Subcutaneous abdominal adipose tissue (tissue), 5 donors: ENCODE results near the gene CX3CR1.
"Not testable (repeated sequence)": the region's sequence is repeated elsewhere in the genome, so short reads cannot be mapped to it uniquely, and the experiment has no call there.

Experiments used
- H3K27ac ChIP-seq: one replicate; pipeline ENCODE4 v1.7.0; 2013; ENCODE audit warnings: low read depth, mild to moderate bottlenecking, inconsistent platforms, low read length, moderate library complexity
- H3K27me3 ChIP-seq, 5 donors: one replicate each; pipeline ENCODE4 v1.7.0; 2013; ENCODE audit warnings: low read length in 5 of 5, inconsistent platforms in 1 of 5; ENCODE audit not compliant: control insufficient read depth in 5 of 5, insufficient read depth in 4 of 5
- H3K36me3 ChIP-seq, 5 donors: one replicate each; pipeline ENCODE4 v1.7.0; 2013; ENCODE audit warnings: low read length in 5 of 5; ENCODE audit not compliant: control insufficient read depth in 5 of 5, insufficient read depth in 5 of 5
- H3K4me1 ChIP-seq, 5 donors: one replicate each; pipeline ENCODE4 v1.7.0; 2013; ENCODE audit warnings: low read length in 5 of 5, mild to moderate bottlenecking in 3 of 5, moderate library complexity in 1 of 5; ENCODE audit not compliant: control insufficient read depth in 5 of 5, insufficient read depth in 5 of 5
- H3K4me3 ChIP-seq, 5 donors: one replicate each; pipeline ENCODE4 v1.7.0; 2013; ENCODE audit warnings: low read length in 5 of 5, low read depth in 1 of 5
- H3K9ac ChIP-seq, 5 donors: one replicate each; pipeline ENCODE4 v1.7.0; 2013; ENCODE audit warnings: low read length in 5 of 5, mild to moderate bottlenecking in 4 of 5, moderate library complexity in 3 of 5
- H3K9me3 ChIP-seq, 5 donors: one replicate each; pipeline ENCODE4 v1.7.0; 2013; ENCODE audit warnings: low read length in 5 of 5; ENCODE audit not compliant: control insufficient read depth in 5 of 5
- donor health status: healthy.
- donor health status: healthy.
- donor health status: healthy.
- donor health status: healthy.
- donor health status: healthy.

The CX3CR1 gene, protein sequence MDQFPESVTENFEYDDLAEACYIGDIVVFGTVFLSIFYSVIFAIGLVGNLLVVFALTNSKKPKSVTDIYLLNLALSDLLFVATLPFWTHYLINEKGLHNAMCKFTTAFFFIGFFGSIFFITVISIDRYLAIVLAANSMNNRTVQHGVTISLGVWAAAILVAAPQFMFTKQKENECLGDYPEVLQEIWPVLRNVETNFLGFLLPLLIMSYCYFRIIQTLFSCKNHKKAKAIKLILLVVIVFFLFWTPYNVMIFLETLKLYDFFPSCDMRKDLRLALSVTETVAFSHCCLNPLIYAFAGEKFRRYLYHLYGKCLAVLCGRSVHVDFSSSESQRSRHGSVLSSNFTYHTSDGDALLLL

DNA sequence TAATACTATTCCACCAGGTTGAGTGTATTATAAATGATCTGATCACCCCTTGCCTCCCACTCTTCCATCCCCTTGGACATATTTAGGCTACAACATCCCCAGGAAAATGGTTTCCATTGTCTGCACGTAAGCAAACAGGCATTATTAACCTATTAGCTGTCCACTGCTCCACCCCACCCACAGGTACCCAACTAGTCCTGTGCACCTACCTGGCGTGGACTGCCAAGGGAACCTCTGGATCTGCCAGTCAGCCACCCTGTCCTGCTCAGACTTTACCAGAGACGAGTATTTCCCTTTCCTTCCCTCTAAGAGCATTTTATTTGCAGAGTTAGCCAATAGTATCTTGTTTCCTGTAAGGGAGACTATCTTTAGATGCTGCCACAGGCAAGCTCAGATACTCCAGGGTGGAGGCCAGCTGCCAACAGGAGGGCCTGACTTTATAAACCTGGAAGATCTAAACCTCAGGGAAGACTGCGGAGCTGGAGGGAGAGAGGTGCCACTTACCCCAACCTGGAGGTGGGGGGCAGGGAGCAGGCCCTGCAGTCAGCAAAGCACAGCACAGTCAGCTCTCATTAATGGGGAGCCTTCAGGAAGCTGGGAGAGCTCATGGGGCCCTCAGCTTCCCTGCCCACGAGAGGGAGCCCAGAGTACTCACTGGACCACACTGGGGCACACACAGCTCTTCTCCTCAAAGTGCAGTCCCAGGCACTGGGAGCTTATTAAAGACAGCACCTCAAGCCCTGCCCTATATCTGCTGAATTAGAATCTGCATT, at the start of gene CX3CR1:
Gene CX3CR1 (minus strand): TSS at position 292 of the 773 bp plus-strand sequence. CDS start 13,527 bp downstream, outside the sequence.
- Histone ChIP-seq H3K36me3 (no peaks in the 10 kb centered on the region), H3K4me1 (peaks cover 0 to 27% (median 5%) of the 10 kb centered on the region in 5 donors), H3K9me3 (no peaks in the 10 kb centered on the region), H3K9ac (no peak within 1 kb of the TSS), H3K27ac (no peak within 1 kb of the TSS), H3K4me3 (no peak within 1 kb of the TSS), H3K27me3 (peaks cover 0 to 3% (median 0%) of the 10 kb centered on the region in 5 donors)

DNA sequence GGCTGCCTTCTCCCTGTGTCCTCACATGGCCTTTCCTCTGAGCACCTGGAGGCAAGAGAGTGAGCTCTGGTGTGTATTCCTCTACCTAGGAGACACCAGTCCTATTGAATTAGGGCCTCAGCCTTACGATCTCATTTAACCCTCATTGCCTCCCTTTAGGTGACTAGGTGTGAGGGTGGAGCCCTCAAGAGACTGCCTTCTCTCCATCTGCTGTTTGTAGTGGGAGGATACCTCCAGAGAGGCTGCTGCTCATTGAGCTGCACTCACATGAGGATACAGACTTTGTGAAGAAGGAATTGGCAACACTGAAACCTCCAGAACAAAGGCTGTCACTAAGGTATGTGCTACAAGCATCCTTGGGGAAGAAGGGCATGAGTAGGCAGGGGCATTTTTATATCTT, 49.7 kb upstream of the CX3CR1 start, which contains the start of gene CCR8:
Gene CCR8 (plus strand): TSS at position 217 of the 400 bp plus-strand sequence. CDS start 2,623 bp downstream, outside the sequence.
- no peaks in the 10 kb centered on the region for H3K27me3 ChIP-seq
- H3K4me3 ChIP-seq, result no peak within 1 kb of the TSS
- no peaks in the 10 kb centered on the region for H3K9me3 ChIP-seq
- no peaks in the 10 kb centered on the region for H3K4me1 ChIP-seq
- H3K36me3 ChIP-seq, result no peaks in the 10 kb centered on the region
- no peak within 1 kb of the TSS for H3K9ac ChIP-seq
- H3K27ac ChIP-seq, result no peak within 1 kb of the TSS

DNA sequence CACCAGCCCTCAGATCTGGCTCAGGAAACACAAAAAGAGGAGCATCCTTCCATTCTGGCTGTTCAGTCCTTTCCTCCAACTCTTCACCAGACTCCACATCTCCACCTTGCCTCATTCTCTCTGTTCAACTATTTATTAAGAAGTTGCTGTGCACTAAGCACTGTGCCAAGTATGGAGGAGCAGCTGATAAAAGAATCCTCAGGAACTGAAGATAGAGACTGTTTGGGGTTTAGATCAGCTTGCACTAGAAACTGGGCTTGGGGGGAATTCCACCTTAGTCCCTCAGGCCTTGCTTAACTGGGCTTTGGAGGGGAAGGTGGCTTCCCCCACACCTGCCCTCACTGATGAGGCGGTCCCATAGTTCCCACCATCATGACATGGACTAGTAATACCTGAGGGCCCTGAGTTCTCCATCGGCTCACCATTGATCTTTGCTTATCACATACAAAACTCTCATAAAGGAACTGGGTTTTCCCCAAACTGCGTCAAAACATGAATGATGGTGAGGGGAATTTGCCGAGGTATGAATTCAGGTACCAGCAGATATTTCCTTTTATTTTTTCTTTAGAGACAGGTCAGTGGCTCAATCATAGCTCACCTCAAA, 48.0 kb upstream of the CX3CR1 start:
- Histone ChIP-seq H3K4me1 (no peaks in the 10 kb centered on the region), H3K27me3 (no peaks in the 10 kb centered on the region)

DNA sequence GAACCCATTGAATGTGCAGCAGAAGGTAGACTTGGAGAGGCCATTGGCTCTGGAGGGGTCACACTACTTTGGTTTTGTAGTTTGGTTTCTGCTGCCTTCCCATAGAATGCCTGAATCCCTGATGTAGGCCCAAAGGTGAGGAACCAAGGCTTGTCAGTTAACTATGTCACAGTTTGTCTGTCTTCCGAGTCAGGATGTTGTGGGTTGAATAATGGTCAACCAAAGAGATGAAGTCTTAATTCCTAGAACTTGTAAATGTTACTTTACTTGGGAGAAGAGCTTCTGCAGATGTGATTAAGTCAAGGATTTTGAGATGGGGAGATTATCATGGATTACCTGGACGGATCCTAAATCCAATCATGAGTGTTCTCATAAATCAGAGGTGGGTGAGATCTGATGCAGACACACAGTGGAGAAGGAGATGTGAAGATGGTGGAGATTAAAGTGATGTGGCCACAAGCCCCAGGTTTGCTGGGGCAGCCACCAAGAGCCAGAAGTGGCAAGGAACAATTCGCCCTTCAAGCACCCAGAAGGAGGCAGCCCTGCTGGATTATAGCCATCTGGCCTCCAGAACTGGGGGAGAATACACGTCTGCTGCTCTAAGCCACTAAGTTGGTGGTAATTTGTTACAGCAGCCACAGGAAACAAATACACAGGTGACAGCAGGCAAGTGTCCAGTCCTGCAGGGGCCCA, 47.4 kb upstream of the CX3CR1 start:
- no peaks in the 10 kb centered on the region for H3K9me3 ChIP-seq
- H3K36me3 ChIP-seq, result no peaks in the 10 kb centered on the region
- no peaks in the 10 kb centered on the region for H3K27me3 ChIP-seq
- H3K4me3 ChIP-seq, result no peak overlapping the region
- H3K4me1 ChIP-seq, result no peaks in the 10 kb centered on the region
- H3K27ac ChIP-seq, result no peak overlapping the region
- H3K9ac ChIP-seq, result no peak overlapping the region

More for the DNA sequence above, 48.0 kb upstream of the CX3CR1 start:
- H3K4me3 ChIP-seq, result no peak overlapping the region
- H3K27ac ChIP-seq, result no peak overlapping the region
- no peaks in the 10 kb centered on the region for H3K36me3 ChIP-seq
- no peak overlapping the region for H3K9ac ChIP-seq
- H3K9me3 ChIP-seq, result no peaks in the 10 kb centered on the region

DNA sequence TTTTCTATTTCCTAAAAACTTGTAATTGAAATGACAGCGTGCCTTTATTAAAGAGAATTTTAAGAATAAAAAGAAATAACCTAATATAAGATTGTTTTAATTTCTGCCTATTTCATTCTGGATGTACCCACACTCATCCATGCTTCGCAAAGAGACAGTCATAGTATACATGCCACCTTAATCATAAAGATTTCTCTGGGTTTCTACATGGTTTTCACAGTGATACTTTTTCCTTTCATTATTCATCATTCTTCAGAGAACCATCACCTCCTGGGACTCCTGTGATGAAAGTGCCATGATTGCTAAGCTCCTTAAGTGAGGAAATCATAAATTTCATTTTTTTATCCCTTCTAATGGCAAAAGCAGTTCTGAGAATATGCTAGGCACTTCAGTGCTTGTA, 45.4 kb upstream of the CX3CR1 start:
- Histone ChIP-seq H3K27me3 (no peaks in the 10 kb centered on the region), H3K4me1 (no peaks in the 10 kb centered on the region), H3K9me3 (peaks cover 0 to 1% (median 0%) of the 10 kb centered on the region in 5 donors), H3K4me3 (no peak overlapping the region), H3K9ac (no peak overlapping the region), H3K36me3 (no peaks in the 10 kb centered on the region), H3K27ac (no peak overlapping the region)

DNA sequence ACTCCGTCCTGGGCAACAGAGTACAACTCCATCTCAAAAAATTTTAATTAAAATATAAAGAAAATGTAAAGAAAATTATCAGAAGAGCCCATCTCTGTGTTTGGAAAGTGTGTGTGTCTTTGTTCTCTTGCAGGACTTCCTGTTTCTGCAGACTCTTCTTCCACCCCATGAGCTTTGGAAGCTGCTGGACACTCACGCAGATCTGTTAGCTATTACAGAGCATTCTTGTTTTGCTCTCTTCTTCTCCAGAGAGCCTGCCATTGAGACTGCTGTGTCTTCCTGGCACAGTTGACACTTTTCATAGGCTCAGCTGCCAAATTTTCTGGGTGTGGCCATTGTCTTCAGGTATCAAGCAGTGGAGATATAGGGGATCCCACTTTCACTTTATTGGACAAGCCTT, 43.7 kb upstream of the CX3CR1 start:
- H3K4me3 ChIP-seq, result no peak overlapping the region
- no peaks in the 10 kb centered on the region for H3K36me3 ChIP-seq
- H3K27ac ChIP-seq, result no peak overlapping the region

DNA sequence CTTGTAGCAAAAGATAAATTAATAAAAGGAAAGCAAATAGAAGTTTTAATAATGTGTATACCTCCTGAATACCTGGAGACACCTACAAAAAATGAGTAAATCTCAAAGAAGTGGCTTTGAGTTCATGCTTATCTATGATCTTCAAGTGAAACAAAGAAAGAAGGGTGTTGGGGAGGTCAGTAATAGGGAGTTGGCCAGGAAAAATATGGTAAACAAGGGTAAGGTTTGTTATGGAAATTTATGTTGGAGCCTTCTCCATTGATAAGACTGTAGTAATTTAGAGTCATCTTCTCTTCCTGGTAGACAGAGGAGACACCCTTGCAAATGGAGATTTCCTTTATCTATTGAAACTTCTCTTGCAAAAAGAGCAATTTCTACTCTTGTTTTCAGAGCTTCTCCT, 43.1 kb upstream of the CX3CR1 start:
- Histone ChIP-seq H3K27ac (no peak overlapping the region), H3K9me3 (peaks cover 0 to 8% (median 0%) of the 10 kb centered on the region in 5 donors), H3K9ac (no peak overlapping the region), H3K4me3 (no peak overlapping the region), H3K4me1 (no peaks in the 10 kb centered on the region), H3K27me3 (no peaks in the 10 kb centered on the region), H3K36me3 (no peaks in the 10 kb centered on the region)

More for the DNA sequence above, 43.7 kb upstream of the CX3CR1 start:
- H3K9ac ChIP-seq, result no peak overlapping the region
- no peaks in the 10 kb centered on the region for H3K27me3 ChIP-seq
- peaks cover 0 to 8% (median 0%) of the 10 kb centered on the region in 5 donors for H3K9me3 ChIP-seq
- H3K4me1 ChIP-seq, result no peaks in the 10 kb centered on the region

DNA sequence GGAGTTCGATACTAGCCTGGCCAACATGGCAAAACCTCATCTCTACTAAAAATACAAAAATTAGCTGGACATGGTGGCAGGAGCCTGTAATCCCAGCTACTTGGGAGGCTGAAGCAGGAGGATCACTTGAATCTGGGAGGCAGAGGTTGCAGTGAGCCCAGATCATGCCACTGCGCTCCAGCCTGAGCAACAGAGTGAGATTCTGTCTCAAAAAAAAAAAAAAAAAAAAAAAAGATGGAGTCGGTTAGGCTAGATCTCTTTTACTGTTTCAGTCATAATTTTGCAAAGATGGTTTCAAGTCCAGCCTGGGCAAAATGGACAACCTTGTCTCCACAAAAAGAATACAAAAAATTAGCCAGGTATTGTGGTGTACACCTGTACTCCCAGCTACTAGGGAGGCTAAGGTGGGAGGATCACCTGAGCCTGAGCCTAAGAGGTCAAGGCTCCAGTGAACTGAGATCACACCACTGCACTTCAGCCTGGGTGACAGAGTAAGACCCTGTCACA, 42.4 kb upstream of the CX3CR1 start:
- not testable (repeated sequence) for H3K27ac ChIP-seq, H3K9ac ChIP-seq, H3K36me3 ChIP-seq, H3K4me1 ChIP-seq, H3K27me3 ChIP-seq, H3K9me3 ChIP-seq, H3K4me3 ChIP-seq

DNA sequence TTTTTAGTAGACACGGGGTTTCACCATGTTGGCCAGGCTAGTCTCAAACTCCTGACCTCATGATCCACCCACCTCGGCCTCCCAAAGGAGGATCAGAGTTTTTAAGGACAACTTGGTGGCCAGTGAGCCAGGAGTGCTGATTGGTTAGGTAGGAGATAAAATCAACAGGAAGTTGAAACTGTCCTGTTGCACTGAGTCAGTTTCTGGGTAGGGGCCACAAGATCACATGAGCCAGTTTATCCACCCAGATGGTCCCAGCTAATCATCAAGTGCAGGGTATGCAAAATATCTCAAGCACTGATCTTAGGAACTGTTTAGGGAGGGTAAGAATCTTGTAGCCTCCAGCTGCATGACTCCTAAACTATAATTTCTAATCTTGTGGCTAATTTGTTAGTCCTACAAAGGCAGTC, 41.7 kb upstream of the CX3CR1 start:
- not testable (repeated sequence) for H3K9me3 ChIP-seq, H3K4me1 ChIP-seq, H3K27ac ChIP-seq, H3K27me3 ChIP-seq, H3K36me3 ChIP-seq, H3K4me3 ChIP-seq, H3K9ac ChIP-seq
